Heart right ventricle (tissue), 16 donors: Measurements from ENCODE around the gene BRICD5. TPM values are rescaled to one million over a fixed set of nuclear protein-coding genes. Genes with fewer than 3 reads are reported as not detected.

ENCODE experiments used
- ATAC-seq, 8 donors: fragments of 200-7000 bp; cut with Tn5 transposase; one replicate each; pipeline ENCODE4 v1.9.1; 2020; ENCODE audit warnings: mild to moderate bottlenecking in 8 of 8, moderate library complexity in 8 of 8, moderate number of reproducible peaks in 1 of 8
- DNase-seq, 2 donors: peaks; one replicate each; pipeline ENCODE4 v3.0.0-alpha.2; 2020
- H3K27ac ChIP-seq, 10 donors: fragments of 200-600 bp; sonication (generic) in 2 of 10; one replicate each; pipeline versions ENCODE4 v1.5.0 to v1.8.0; 2020 to 2022; ENCODE audit warnings: mild to moderate bottlenecking in 3 of 10
- H3K27me3 ChIP-seq, 7 donors: fragments of 200-600 bp; one replicate each; pipeline ENCODE4 v1.8.0; 2021 to 2022; ENCODE audit warnings: mild to moderate bottlenecking in 2 of 7
- H3K36me3 ChIP-seq, 9 donors: fragments of 200-600 bp; sonication (generic) in 1 of 9; one replicate each; pipeline versions ENCODE4 v1.5.0 to v1.8.0; 2020 to 2022; ENCODE audit warnings: mild to moderate bottlenecking in 2 of 9
- H3K4me1 ChIP-seq, 9 donors: fragments of 200-600 bp; sonication (generic) in 1 of 9; one replicate each; pipeline versions ENCODE4 v1.5.0 to v1.8.0; 2020 to 2022; ENCODE audit warnings: mild to moderate bottlenecking in 4 of 9
- H3K4me3 ChIP-seq, 10 donors: fragments of 200-600 bp; sonication (generic) in 2 of 10; one replicate each; pipeline versions ENCODE4 v1.5.0 to v1.8.0; 2020 to 2022; ENCODE audit warnings: mild to moderate bottlenecking in 7 of 10, moderate library complexity in 2 of 10
- H3K9me3 ChIP-seq, 11 donors: fragments of 200-600 bp in 10 of 11; sonication (generic) in 2 of 11; one replicate each; pipeline versions ENCODE4 v1.5.0 to v1.8.0; 2013 to 2022; ENCODE audit warnings: mild to moderate bottlenecking in 2 of 11, control low read depth in 1 of 11, moderate library complexity in 1 of 11
- WGBS, 2 donors: extraction: QIAGEN DNeasy Blood & Tissue Kit; methylation state at CpG; one replicate each; pipeline ENCODE4 v1.1.7; 2013; ENCODE audit warnings: inconsistent platforms in 1 of 2; 5-methylcytosine and 5-hydroxymethylcytosine counted together
- intact Hi-C, 10 donors: fragments of 100-400 bp; cut with DNase I; formaldehyde crosslinking; loops; one replicate each; pipeline versions ENCODE4 v1.11.1 to v1.14.2; 2022
- polyA plus RNA-seq, 2 donors: library from polyadenylated mRNA; stranded (reverse); fragments of 200-250 nt; gene quantifications; one replicate each; pipeline ENCODE4 v1.2.3, GENCODE V29; 2013
- total RNA-seq, 10 donors: library from RNA; stranded (reverse); fragmentation: NEBNext Ultra II Directional in 3 of 10; extraction: Animal tissue kit (Norgen Biotek cat#: 25700) in 3 of 10; gene quantifications; one replicate each; pipeline versions ENCODE4 v1.2.1 to v1.2.4, GENCODE V29; 2021 to 2023
- TF ChIP-seq, protein P1 (sequence below), 9 donors: fragments of 200-600 bp; sonication (generic) in 2 of 9; IDR thresholded peaks; one replicate each; pipeline versions ENCODE4 v1.5.0 to v1.8.0; 2021 to 2022; ENCODE audit warnings: antibody characterized with exemption in 9 of 9, mild to moderate bottlenecking in 5 of 9, moderate library complexity in 1 of 9
- donor health status: Arrhythmogenic right ventricular cardiomyopathy.
- donor health status: ischemic (EF 13 %, LVEDD 7.1; RV severe dilation, severe dysfunction).
- donor health status: healthy with polysubstance abuse.
- donor health status: DM: no; HTN: yes; CAD: no.
- donor health status: DM: no; HTN: no; CAD: no.
- donor health status: ischemic (EF 25% LVEDD 6.9; RV normal size, moderate dysfunction).
- donor health status: ischemic (EF 25% LVEDD 5.7; RV mildly dilated, moderate dysfunction).
- donor health status: healthy.
- donor health status: DM: yes; HTN: yes; CAD: no.
- donor health status: Ischemic cardiomyopathy.
- donor health status: ischemic (EF 35%, LVEDD 5.7; RV mildly dilated, moderate dysfunction).
- donor health status: nonischemic (EF 11% LVEDD 7.7; RV severe dilation, severe dysfunction).
- donor health status: DM: yes; HTN: yes; CAD: no.
- donor health status: PGD.
- donor health status: ischemic (EF 29% LVEDD 5.4; RV normal size, mild dysfunction).
- donor health status: nonischemic (EF 23%, LVEDD 6.1; RV moderate dilation, normal function).

The BRICD5 gene
- total and polyA plus RNA-seq, 12 donors, result 4.3 to 31.7 (median 7.7) TPM

DNA sequence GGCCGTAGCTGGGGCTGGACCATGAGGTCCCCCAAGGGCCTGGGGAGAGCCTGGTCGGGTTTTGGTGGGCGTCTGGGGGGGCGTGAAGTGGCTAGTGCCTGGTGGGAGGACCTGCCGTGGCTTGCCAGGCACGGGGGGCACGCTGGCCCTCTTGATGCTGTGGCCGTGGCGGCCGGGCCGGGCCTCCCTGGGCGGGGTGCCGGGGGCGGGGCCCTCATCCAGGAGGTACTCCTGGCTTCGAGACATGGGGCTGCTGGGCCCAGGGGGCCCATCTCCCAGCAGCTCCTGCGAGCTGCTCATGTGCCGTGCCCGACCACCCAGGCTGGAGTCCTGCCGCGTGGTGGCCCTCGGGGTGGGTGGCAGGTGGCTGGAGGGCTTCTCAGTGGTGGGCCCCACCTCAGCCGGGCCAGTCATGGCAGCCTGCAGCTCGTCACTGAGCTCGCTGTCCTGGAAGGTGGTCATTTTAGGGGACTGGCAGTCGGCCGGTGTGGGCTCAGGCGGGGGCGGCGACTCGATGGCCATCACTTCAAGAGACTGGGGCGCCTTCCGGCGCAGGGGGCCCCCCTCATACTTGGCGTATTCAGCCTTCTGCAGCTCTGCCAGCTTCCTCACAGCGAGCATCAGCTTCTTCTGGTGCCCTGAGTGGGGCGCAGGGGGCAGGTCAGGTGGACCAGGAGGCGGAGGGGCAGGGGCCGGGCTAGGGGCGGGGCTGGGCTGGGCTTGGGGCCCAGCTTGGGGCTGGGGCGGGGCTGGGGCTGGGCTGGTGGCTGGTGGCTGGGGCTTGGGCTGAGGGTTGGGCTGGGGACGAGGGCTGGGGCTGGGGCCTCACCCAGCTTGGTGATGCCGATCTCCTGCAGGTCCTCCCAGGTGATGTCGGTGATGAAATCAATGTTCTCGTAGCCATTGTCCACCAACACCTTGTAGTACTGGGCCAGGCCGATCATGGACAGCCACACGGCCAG, 29.4 kb downstream of the BRICD5 start:
- WGBS, 2 donors, result 86 to 87% methylated on average over 46 of the region's 46 CpGs
- no peak overlapping the region for H3K27ac ChIP-seq
- DNase-seq (no peak), ATAC-seq (no peak)
- no peaks in the 10 kb centered on the region for H3K4me1 ChIP-seq
- TF ChIP-seq, protein P1, sequence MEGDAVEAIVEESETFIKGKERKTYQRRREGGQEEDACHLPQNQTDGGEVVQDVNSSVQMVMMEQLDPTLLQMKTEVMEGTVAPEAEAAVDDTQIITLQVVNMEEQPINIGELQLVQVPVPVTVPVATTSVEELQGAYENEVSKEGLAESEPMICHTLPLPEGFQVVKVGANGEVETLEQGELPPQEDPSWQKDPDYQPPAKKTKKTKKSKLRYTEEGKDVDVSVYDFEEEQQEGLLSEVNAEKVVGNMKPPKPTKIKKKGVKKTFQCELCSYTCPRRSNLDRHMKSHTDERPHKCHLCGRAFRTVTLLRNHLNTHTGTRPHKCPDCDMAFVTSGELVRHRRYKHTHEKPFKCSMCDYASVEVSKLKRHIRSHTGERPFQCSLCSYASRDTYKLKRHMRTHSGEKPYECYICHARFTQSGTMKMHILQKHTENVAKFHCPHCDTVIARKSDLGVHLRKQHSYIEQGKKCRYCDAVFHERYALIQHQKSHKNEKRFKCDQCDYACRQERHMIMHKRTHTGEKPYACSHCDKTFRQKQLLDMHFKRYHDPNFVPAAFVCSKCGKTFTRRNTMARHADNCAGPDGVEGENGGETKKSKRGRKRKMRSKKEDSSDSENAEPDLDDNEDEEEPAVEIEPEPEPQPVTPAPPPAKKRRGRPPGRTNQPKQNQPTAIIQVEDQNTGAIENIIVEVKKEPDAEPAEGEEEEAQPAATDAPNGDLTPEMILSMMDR (IDR thresholded peaks at IDR 0.05), result no peak
- peaks cover 0 to 3% (median 0%) of the 10 kb centered on the region in 7 donors for H3K27me3 ChIP-seq
- H3K9me3 ChIP-seq, result no peaks in the 10 kb centered on the region
- H3K4me3 ChIP-seq, result no peak overlapping the region
- peaks cover 0 to 20% (median 4%) of the 10 kb centered on the region in 9 donors for H3K36me3 ChIP-seq
- intact Hi-C loops, result no loop called here

DNA sequence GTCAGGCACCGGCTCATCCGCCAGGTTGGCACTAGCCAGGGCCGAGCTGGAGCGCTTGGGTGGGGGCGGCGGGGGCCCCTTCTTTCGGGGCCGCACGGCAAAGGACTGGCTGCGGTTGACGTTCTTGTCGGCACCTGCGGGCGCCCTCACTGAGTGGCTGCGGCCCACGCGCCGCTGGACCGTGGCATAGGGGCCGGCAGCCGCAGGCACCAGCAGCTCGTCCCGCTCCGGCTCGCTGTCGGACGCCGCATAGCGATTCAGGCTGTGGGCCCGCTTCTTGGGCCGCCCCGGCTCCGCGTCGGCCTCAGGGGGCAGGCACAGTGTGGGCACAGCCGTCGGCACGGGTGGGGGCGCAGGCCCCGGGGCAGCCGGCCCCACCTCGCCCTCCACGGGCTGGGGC, 30.2 kb downstream of the BRICD5 start:
- TF ChIP-seq, protein P1 (IDR thresholded peaks at IDR 0.05), result no peak
- peaks cover 0 to 3% (median 0%) of the 10 kb centered on the region in 7 donors for H3K27me3 ChIP-seq
- intact Hi-C loops, result no loop called here
- H3K4me3 ChIP-seq, result no peak overlapping the region
- no peaks in the 10 kb centered on the region for H3K4me1 ChIP-seq
- DNase-seq (no peak), ATAC-seq (no peak)
- 96% methylated on average over 41 to 43 of the region's 43 CpGs for WGBS, 2 donors
- H3K9me3 ChIP-seq, result no peaks in the 10 kb centered on the region
- H3K27ac ChIP-seq, result no peak overlapping the region
- peaks cover 0 to 28% (median 12%) of the 10 kb centered on the region in 9 donors for H3K36me3 ChIP-seq

GRCh38 chr16:2179576-2179975, 31.1 kb downstream of the BRICD5 start:
- Histone ChIP-seq H3K9me3 (no peaks in the 10 kb centered on the region), H3K27ac (no peak overlapping the region), H3K36me3 (peaks cover 0 to 36% (median 18%) of the 10 kb centered on the region in 9 donors), H3K4me3 (no peak overlapping the region), H3K4me1 (no peaks in the 10 kb centered on the region), H3K27me3 (peaks cover 0 to 3% (median 0%) of the 10 kb centered on the region in 7 donors)
- peak in 1 of 8 donors; percentile 2 for ATAC-seq
- no peak for DNase-seq
- TF ChIP-seq, protein P1 (IDR thresholded peaks at IDR 0.05), result no peak
- WGBS, 2 donors, result 94 to 95% methylated on average over 22 to 31 of the region's 31 CpGs
- intact Hi-C loops, result no loop called here

DNA sequence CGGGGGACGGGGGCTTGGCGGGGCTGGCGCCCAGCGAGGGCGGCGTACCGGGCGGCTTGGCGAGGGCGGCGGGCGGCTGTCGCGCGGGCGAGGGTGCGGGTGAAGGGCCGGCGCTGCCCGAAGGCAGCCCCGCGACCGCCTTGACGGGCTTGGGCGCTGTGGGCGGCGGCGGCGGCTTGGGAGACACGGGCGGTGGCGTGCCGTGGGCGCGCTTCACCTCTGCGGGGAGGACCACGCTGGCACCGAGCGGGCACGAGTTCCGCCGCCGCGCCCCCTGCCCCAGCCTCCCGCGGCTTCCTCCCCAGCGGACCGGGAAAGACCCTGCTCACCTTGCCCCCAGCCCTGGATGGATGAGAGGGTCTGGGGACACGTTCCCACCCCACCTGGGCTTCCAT, 31.6 kb downstream of the BRICD5 start:
- DNase-seq, result no peak
- WGBS, 2 donors, result 22 to 39% methylated on average over 36 to 50 of the region's 50 CpGs
- H3K9me3 ChIP-seq, result no peaks in the 10 kb centered on the region
- no peak overlapping the region for H3K27ac ChIP-seq
- ATAC-seq, result no peak
- intact Hi-C loops, result no loop called here
- no peaks in the 10 kb centered on the region for H3K4me1 ChIP-seq
- TF ChIP-seq, protein P1 (IDR thresholded peaks at IDR 0.05), result no peak
- H3K36me3 ChIP-seq, result peaks cover 0 to 41% (median 23%) of the 10 kb centered on the region in 9 donors
- H3K27me3 ChIP-seq, result peaks cover 0 to 3% (median 0%) of the 10 kb centered on the region in 7 donors
- no peak overlapping the region for H3K4me3 ChIP-seq
